CD4-positive, CD25-positive, alpha-beta regulatory T cell (primary cell): ENCODE measurements around the gene TECPR1. TPM values are rescaled to one million over a fixed set of nuclear protein-coding genes. Genes with fewer than 3 reads are reported as not detected.
"Not testable (repeated sequence)": the region's sequence is repeated elsewhere in the genome, so short reads cannot be mapped to it uniquely, and the experiment has no call there.

Source experiments
- ATAC-seq, 2 donors: fragments of 150-1000 bp; cut with Tn5 transposase; one replicate each; pipeline ENCODE4 v1.10.0; 2021; ENCODE audit warnings: low read depth in 2 of 2, moderate number of reproducible peaks in 2 of 2, moderate library complexity in 1 of 2
- DNase-seq, 3 donors: peaks; one replicate each; pipeline versions ENCODE4 v3.0.0 to v3.0.0-alpha.2; 2012 to 2022; ENCODE audit warnings: mixed read lengths in 1 of 3
- H3K27ac ChIP-seq: one replicate; pipeline ENCODE4 v1.7.0; 2013; ENCODE audit warnings: mild to moderate bottlenecking, low read length; ENCODE audit not compliant: insufficient read depth, poor library complexity, severe bottlenecking
- H3K27me3 ChIP-seq: one replicate; pipeline ENCODE4 v1.7.0; 2013; ENCODE audit warnings: low read length; ENCODE audit not compliant: control insufficient read depth, insufficient read depth
- H3K36me3 ChIP-seq: one replicate; pipeline ENCODE4 v1.7.0; 2013; ENCODE audit warnings: mild to moderate bottlenecking, low read length, moderate library complexity; ENCODE audit not compliant: control insufficient read depth, insufficient read depth
- H3K4me1 ChIP-seq: 2 replicates; pipeline ENCODE4 v1.7.0; 2013; ENCODE audit warnings: mild to moderate bottlenecking, low read length; ENCODE audit not compliant: insufficient read depth, control insufficient read depth, poor library complexity, severe bottlenecking
- H3K4me3 ChIP-seq: one replicate; pipeline ENCODE4 v1.7.0; 2013; ENCODE audit warnings: low read depth, mild to moderate bottlenecking, low read length, moderate library complexity
- H3K9me3 ChIP-seq, 2 experiments: 1 replicate in 1 of 2; 2 replicates in 1 of 2; pipeline ENCODE4 v1.7.0; 2013; ENCODE audit warnings: low read length in 2 of 2, mild to moderate bottlenecking in 1 of 2, moderate library complexity in 1 of 2; ENCODE audit not compliant: control insufficient read depth in 2 of 2
- H3K27ac Mint-ChIP-seq, 3 donors: one replicate each; pipeline ENCODE4 v1.8.0; 2020 to 2022; ENCODE audit warnings: mild to moderate bottlenecking in 3 of 3, mixed read lengths in 3 of 3, moderate library complexity in 2 of 3
- H3K27me3 Mint-ChIP-seq: one replicate; pipeline ENCODE4 v1.8.0; 2022; ENCODE audit warnings: mild to moderate bottlenecking, mixed read lengths
- H3K36me3 Mint-ChIP-seq: one replicate; pipeline ENCODE4 v1.8.0; 2020; ENCODE audit warnings: mixed read lengths
- H3K4me1 Mint-ChIP-seq, 4 donors: one replicate each; pipeline ENCODE4 v1.8.0; 2020 to 2022; ENCODE audit warnings: mixed read lengths in 4 of 4, mild to moderate bottlenecking in 1 of 4
- H3K4me3 Mint-ChIP-seq, 4 donors: one replicate each; pipeline ENCODE4 v1.8.0; 2020 to 2022; ENCODE audit warnings: mild to moderate bottlenecking in 4 of 4, mixed read lengths in 4 of 4, moderate library complexity in 3 of 4
- H3K9me3 Mint-ChIP-seq, 7 donors: one replicate each; pipeline ENCODE4 v1.8.0; 2020 to 2022; ENCODE audit warnings: mixed read lengths in 7 of 7, mild to moderate bottlenecking in 3 of 7, moderate library complexity in 2 of 7
- polyA plus RNA-seq, 4 donors: library from polyadenylated mRNA; unstranded; fragments of 300-500 nt; fragmentation: Illumina TruSeq; gene quantifications; one replicate each; pipeline ENCODE4 v1.2.3, GENCODE V29; 2021
- total RNA-seq: library from RNA; stranded (reverse); gene quantifications from one replicate; pipeline ENCODE4 v1.2.3, GENCODE V29; 2022

Gene TECPR1
- total and polyA plus RNA-seq, 5 donors from 2014 or later: 11.0 to 118 (median 20.1) TPM

DNA sequence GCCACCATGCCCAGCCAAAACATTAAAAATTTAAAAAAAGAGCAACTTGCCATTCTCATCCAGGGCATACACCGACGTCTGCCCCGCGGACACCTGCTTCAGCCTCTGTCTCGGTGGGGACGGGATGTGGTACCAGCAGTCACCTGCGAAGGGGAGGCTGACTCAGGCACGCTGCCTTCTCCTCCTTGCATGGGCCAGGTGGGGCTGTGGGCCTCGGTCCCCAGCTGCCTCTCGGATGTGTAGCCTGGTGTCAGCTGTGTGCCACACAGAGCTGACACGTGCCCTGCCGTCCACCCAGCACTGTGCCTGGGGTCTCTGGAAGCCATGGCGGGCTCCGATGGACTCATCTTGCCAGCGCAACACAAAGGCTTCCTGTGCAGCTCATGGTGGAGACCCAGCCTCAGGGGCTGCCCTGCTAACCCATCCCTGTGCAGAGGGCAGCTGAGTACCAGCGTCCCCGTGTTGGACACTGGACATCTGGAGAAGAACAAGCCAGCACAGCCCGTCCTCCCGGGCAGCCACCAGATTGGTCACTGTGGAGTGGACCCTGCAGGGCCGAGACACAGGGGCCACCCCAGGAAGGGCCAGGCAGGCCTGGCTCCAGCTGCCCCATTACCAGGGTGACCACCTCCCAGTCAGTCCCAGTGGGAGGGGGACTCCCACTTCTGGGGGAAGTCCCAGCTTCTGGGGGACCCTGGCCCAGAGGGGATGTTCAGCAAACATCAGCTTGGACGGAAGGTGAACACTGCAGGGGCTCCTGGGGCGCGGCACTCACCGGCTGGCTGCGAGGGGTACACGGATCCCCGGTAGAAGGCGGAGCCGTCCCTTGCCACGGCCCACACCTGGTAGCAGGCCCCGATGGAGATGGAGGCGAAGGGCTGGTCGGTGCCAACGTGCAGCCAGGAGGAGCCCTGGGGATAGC lies 30.2 kb downstream of the TECPR1 start:
- Histone ChIP-seq H3K4me3 (no peak overlapping the region), H3K36me3 (peaks cover 53% of the 10 kb centered on the region), H3K4me1 (no peaks in the 10 kb centered on the region), H3K27me3 (no peaks in the 10 kb centered on the region), H3K27ac (no peak overlapping the region), H3K9me3 (no peaks in the 10 kb centered on the region)
- Mint-ChIP-seq H3K27ac (no peak overlapping the region), H3K36me3 (peaks cover 9% of the 10 kb centered on the region), H3K4me1 (peaks cover 7 to 15% (median 11%) of the 10 kb centered on the region in 4 donors), H3K27me3 (no peaks in the 10 kb centered on the region), H3K4me3 (no peak overlapping the region), H3K9me3 (no peaks in the 10 kb centered on the region)
- ATAC-seq (no peak), DNase-seq (no peak)

DNA sequence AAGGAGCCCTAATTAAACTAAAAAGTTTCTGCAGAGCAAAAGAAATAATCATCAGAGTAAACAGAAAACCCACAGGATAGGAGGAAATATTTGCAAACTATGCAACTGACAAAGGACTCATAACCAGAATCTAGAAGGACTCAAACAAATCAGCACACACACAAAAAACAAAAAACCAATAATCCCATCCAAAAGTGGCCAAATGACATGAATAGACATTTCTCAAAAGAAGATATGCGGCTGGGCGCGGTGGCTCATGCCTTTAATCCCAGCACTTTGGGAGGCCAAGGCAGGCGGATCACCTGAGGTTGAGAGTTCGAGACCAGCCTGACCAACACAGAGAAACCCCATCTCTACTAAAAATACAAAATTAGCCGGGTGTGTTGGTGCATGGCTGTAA lies 32.6 kb downstream of the TECPR1 start:
- not testable (repeated sequence) for H3K9me3 ChIP-seq, DNase-seq, H3K27me3 ChIP-seq, H3K36me3 Mint-ChIP-seq, H3K4me1 ChIP-seq, H3K4me3 Mint-ChIP-seq, H3K9me3 Mint-ChIP-seq, H3K27ac ChIP-seq, H3K27me3 Mint-ChIP-seq, H3K4me3 ChIP-seq, ATAC-seq
- H3K36me3 ChIP-seq: peaks cover 39% of the 10 kb centered on the region
- Mint-ChIP-seq H3K4me1 (peaks cover 7 to 18% (median 11%) of the 10 kb centered on the region in 4 donors), H3K27ac (peak overlapping the region in 2 of 3 donors; percentile 60 to 62)

DNA sequence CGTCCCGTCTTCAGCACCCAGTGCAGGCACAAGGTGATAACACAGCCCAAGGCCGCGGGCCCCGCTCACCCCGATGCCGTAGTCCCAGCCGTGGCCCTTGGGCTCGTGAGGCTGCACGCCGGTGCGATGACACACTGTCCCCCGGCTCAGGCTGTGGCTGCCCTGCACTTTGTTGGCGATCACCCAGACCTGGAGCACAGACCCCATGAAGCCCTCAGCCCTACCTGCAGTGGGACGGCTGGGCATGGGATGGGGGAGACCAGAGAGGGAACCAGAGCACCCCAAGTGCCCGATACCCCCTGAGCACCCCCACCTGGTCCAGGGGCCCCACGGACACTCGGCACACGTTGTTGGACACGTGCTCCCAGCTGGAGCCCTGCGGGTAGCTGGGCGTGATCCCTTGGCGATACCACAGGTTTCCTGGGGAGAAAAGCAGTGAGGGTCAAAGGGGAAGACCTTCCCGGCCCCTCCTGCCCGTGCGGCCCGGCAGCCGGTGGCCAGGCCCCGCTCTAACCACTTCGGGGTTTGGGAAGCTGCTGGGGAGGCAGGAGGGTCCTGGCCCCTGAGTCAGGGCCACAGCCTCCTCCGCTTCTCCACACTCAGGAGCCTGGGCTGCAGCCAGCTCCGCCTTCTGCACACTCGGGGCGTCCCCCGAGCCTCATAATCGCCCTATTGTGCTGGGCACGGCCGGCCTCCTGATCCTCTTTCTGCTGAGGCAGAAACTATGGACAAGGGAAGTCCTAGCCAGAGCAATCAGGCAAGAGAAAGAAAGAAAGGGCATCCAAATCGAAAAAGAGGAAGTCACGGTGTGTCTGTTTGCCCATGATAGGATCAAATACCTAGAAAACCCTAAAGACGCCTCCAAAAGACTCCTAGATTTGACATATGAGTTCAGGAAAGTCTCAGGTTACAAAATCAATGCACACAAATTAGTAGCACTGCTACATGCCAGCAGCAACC lies 34.1 kb downstream of the TECPR1 start:
- H3K4me3 Mint-ChIP-seq: no peak overlapping the region
- peaks cover 7 to 21% (median 11%) of the 10 kb centered on the region in 4 donors for H3K4me1 Mint-ChIP-seq
- no peak for DNase-seq

DNA sequence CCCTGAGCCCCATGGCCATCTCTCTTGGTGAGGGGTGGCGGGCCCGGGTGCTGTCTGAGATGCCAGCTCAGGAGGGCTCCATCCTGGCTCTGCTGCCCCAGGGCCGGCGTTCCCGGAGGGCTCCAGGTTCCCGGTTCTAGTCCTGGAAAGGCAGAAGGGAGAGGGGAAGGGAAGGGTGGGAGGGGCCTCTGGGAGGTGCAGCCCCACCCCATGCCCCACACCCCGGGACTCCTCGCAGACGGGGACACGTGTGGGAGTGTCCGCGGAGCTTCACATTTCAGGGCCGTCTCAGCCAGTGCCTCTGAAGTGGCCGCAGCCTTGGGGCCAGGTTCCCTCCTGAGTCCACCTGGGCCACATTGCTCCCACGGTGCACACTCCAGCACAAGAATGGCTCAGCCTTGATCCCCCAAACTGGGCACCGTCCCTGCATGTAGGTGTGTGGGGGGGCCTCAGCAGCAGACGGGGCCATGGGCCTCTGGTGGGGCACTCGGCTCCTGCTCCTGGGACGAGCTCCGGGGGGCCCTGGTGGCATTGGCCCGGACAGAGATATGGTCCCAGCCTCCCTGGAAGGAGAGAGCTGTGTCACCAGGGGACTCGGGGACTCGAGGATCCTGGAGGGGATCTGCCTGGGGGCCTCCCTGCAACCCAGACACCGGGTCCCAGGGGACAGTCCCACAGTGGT lies 35.0 kb downstream of the TECPR1 start:
- Histone ChIP-seq H3K9me3 (no peaks in the 10 kb centered on the region), H3K36me3 (peaks cover 22% of the 10 kb centered on the region), H3K4me3 (no peak overlapping the region), H3K27ac (no peak overlapping the region), H3K27me3 (no peaks in the 10 kb centered on the region), H3K4me1 (no peaks in the 10 kb centered on the region)
- Mint-ChIP-seq H3K9me3 (no peaks in the 10 kb centered on the region), H3K4me1 (peaks cover 7 to 21% (median 11%) of the 10 kb centered on the region in 4 donors), H3K36me3 (peaks cover 5% of the 10 kb centered on the region), H3K4me3 (no peak overlapping the region), H3K27me3 (no peaks in the 10 kb centered on the region), H3K27ac (no peak overlapping the region)
- ATAC-seq (no peak), DNase-seq (no peak)

More for the DNA sequence above, 34.1 kb downstream of the TECPR1 start:
- Histone ChIP-seq H3K4me3 (no peak overlapping the region), H3K27ac (no peak overlapping the region), H3K4me1 (no peaks in the 10 kb centered on the region), H3K36me3 (peaks cover 29% of the 10 kb centered on the region), H3K9me3 (no peaks in the 10 kb centered on the region), H3K27me3 (no peaks in the 10 kb centered on the region)
- H3K27me3 Mint-ChIP-seq: no peaks in the 10 kb centered on the region
- H3K27ac Mint-ChIP-seq: peak overlapping the region; percentile 9 to 70 (median 62)
- H3K36me3 Mint-ChIP-seq: peaks cover 5% of the 10 kb centered on the region
- H3K9me3 Mint-ChIP-seq: no peaks in the 10 kb centered on the region
- no peak for ATAC-seq

DNA sequence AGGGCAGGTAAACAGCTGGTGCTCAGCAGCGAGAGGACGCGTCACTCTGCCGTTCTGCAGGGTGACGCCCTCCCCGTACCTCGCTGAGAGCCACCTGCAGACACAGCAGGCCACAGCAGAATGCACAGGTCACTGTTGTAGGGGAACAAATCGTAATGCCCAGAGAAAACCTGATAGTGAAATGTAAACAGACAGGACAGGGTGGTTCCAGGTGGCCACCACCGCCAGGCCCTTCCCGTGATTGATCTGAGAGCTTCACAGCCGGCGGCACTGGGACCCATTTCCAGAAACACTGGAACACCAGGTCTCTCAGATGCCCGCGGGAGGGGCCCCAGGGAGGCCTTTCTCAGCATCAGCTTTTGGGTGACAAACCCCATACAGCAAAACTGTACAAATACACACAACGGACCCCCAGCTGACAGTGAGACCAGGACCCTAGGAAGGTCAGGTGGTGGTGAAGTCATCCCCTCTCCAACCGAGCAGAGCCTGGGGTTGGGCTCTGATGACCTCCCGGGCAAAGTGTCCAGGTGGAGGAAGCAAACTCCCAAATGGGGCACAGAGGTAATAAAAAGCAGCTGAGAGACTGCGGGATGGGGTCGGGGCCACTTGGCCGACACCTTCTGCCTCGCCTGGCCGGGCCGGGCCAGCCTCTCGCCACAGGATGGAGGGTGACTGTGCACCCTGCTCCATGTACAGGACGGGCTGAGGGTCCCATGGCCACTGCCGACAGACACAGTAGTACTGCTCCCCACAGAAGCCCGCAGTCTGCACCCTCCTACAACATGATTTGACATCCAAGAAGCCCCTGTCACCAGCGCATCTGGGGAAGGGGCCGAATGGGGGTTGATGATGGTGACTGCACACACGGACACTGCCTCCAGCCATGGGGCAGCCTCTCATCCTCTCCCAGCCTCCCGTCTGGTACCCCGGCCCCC lies 36.2 kb downstream of the TECPR1 start:
- Histone ChIP-seq H3K4me1 (peaks cover 5% of the 10 kb centered on the region), H3K27ac (no peak overlapping the region), H3K9me3 (no peaks in the 10 kb centered on the region), H3K36me3 (peaks cover 16% of the 10 kb centered on the region), H3K4me3 (no peak overlapping the region), H3K27me3 (no peaks in the 10 kb centered on the region)
- DNase-seq (no peak), ATAC-seq (no peak)
- no peaks in the 10 kb centered on the region for H3K9me3 Mint-ChIP-seq
- peaks cover 5% of the 10 kb centered on the region for H3K36me3 Mint-ChIP-seq
- H3K27me3 Mint-ChIP-seq: no peaks in the 10 kb centered on the region
- no peak overlapping the region for H3K4me3 Mint-ChIP-seq
- H3K4me1 Mint-ChIP-seq: peaks cover 8 to 26% (median 11%) of the 10 kb centered on the region in 4 donors
- H3K27ac Mint-ChIP-seq: no peak overlapping the region

DNA sequence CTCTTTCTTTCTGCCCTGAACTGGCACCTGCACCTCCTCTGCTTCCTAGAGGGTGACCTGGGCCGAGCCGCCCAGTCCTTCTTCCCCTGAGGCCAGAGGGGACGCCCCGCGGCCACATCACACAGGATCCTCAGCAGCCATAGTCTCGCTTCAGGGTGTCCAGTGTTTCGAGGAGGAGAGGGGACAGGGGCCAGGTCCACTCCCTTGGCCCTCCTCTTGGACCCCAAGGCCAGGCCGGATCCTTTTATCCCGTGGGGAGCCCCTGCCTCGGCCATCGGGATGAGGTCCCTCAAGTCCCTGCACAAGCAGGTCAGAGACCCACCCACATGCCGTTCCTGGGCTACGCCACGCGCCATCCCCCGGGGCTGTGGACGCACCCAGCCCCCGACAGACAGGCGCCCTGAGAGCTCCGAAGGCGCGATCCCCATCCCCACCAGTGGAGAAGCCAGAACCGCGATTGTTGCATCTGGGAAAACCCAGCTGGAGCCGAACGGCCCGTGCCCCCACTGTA lies 37.2 kb downstream of the TECPR1 start:
- peaks cover 9% of the 10 kb centered on the region for H3K4me1 ChIP-seq
- H3K36me3 ChIP-seq: peaks cover 16% of the 10 kb centered on the region
- ATAC-seq (no peak), DNase-seq (no peak)
- H3K27me3 ChIP-seq: no peaks in the 10 kb centered on the region
- no peak overlapping the region for H3K4me3 ChIP-seq
- no peak overlapping the region for H3K4me3 Mint-ChIP-seq
- H3K4me1 Mint-ChIP-seq: peaks cover 8 to 26% (median 11%) of the 10 kb centered on the region in 4 donors
- no peaks in the 10 kb centered on the region for H3K9me3 Mint-ChIP-seq
- H3K36me3 Mint-ChIP-seq: peaks cover 5% of the 10 kb centered on the region
- no peak overlapping the region for H3K27ac ChIP-seq
- H3K9me3 ChIP-seq: no peaks in the 10 kb centered on the region
- H3K27me3 Mint-ChIP-seq: no peaks in the 10 kb centered on the region
- no peak overlapping the region for H3K27ac Mint-ChIP-seq
